Neural crest cell (in vitro differentiated cells): ENCODE data around the gene RBM25. TPM values are rescaled to one million over a fixed set of nuclear protein-coding genes. Genes with fewer than 3 reads are reported as not detected.
"Not testable (repeated sequence)": the region's sequence is repeated elsewhere in the genome, so short reads cannot be mapped to it uniquely, and the experiment has no call there.

Experiments used
- DNase-seq: peaks from one replicate; pipeline ENCODE4 v3.0.0; 2021; ENCODE audit warnings: low read depth, mixed read lengths, low spot score
- H3K27ac Mint-ChIP-seq: one replicate; pipeline ENCODE4 v1.8.0; 2021; ENCODE audit warnings: mild to moderate bottlenecking, mixed read lengths; ENCODE audit not compliant: unreplicated experiment
- H3K27me3 Mint-ChIP-seq: 2 replicates; pipeline ENCODE4 v1.8.0; 2021; ENCODE audit warnings: low read depth, mild to moderate bottlenecking, mixed read lengths
- H3K36me3 Mint-ChIP-seq: 2 replicates; pipeline ENCODE4 v1.8.0; 2021; ENCODE audit warnings: low read depth, mild to moderate bottlenecking, mixed read lengths
- H3K4me1 Mint-ChIP-seq: 2 replicates; pipeline ENCODE4 v1.8.0; 2021; ENCODE audit warnings: mixed read lengths
- H3K4me3 Mint-ChIP-seq: one replicate; pipeline ENCODE4 v1.8.0; 2021; ENCODE audit warnings: mild to moderate bottlenecking, mixed read lengths
- H3K9me3 Mint-ChIP-seq: 2 replicates; pipeline ENCODE4 v1.8.0; 2021; ENCODE audit warnings: mixed read lengths
- total RNA-seq: library from RNA; stranded (reverse); gene quantifications from 2 replicates; pipeline ENCODE4 v1.2.1, GENCODE V29; 2021
- TF ChIP-seq, protein P1 (sequence below): fragments of 200-600 bp; sonication (generic); conservative IDR thresholded peaks from 2 replicates; pipeline ENCODE4 v1.5.0; 2021; ENCODE audit warnings: antibody characterized with exemption, mild to moderate bottlenecking

Gene RBM25
- total RNA-seq, 1 donor from 2014 or later: 117 TPM

DNA sequence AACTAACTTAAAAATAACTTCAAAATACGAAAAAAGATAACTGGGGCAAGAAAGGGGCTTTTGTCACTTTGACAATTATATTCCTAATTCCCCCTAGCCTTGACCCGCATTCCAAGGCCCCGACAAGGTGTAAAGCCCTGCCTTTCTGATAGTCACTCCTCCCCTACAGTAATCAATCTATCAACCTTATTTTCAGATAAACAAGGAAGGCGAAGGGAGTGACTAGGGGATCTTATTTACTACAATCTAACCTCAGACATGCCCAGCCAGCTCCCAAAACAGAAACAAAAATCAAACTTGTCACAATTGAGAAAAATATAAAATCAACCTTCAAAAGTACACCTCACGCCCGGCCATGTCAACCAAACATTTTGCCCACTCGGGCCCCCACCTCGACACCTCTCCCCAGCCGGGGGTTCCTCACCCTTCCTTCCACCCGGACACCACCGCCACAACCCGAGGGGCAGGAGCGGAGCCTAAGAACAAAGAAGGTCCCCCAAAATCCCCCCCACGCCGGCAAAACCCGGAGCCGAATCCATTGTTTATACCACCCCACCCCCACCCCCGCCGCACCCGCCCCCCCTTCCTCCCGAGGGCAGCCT is 32.0 kb upstream of the RBM25 start:
- Mint-ChIP-seq H3K4me3 (peak overlapping the region; percentile 92), H3K27ac (peak overlapping the region; percentile 53), H3K27me3 (no peaks in the 10 kb centered on the region), H3K36me3 (peaks cover 8% of the 10 kb centered on the region), H3K4me1 (peaks cover 37% of the 10 kb centered on the region), H3K9me3 (no peaks in the 10 kb centered on the region)
- TF ChIP-seq, protein P1, sequence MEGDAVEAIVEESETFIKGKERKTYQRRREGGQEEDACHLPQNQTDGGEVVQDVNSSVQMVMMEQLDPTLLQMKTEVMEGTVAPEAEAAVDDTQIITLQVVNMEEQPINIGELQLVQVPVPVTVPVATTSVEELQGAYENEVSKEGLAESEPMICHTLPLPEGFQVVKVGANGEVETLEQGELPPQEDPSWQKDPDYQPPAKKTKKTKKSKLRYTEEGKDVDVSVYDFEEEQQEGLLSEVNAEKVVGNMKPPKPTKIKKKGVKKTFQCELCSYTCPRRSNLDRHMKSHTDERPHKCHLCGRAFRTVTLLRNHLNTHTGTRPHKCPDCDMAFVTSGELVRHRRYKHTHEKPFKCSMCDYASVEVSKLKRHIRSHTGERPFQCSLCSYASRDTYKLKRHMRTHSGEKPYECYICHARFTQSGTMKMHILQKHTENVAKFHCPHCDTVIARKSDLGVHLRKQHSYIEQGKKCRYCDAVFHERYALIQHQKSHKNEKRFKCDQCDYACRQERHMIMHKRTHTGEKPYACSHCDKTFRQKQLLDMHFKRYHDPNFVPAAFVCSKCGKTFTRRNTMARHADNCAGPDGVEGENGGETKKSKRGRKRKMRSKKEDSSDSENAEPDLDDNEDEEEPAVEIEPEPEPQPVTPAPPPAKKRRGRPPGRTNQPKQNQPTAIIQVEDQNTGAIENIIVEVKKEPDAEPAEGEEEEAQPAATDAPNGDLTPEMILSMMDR: no peak
- no peak for DNase-seq

GRCh38 chr14:73026845-73027542 is 31.3 kb upstream of the RBM25 start, which contains the start of gene ZFYVE1:
Gene ZFYVE1 (minus strand): TSS chr14:73027106. CDS start chr14:73024508, 2,598 bp downstream.
- Mint-ChIP-seq H3K27me3 (no peaks in the 10 kb centered on the region), H3K27ac (peak within 1 kb of the TSS; percentile 53), H3K4me1 (peaks cover 33% of the 10 kb centered on the region), H3K36me3 (peaks cover 6% of the 10 kb centered on the region), H3K9me3 (no peaks in the 10 kb centered on the region), H3K4me3 (peak within 1 kb of the TSS; percentile 92)
- TF ChIP-seq, protein P1: no peak
- DNase-seq: peak; percentile 89

DNA sequence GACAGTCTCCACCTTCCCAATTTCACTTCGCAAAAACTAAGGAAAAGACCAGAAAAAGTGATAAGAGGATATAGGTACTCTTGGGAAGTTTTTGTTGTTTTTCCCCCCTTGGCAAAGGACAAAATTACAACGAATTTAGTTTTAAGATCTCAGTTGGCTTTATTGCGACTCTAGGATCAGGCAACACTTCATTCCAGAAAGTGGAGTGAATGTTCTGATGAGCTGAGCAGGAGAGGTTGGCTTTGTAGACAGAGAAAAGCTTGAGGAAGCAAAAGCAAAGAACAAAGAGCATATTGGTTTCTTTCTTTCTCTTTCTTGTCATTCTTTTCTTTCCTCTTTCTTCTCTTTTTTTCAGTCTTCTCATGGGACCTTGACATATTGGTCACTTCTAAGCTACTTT is 30.8 kb upstream of the RBM25 start:
- Mint-ChIP-seq H3K4me1 (peaks cover 31% of the 10 kb centered on the region), H3K36me3 (peaks cover 5% of the 10 kb centered on the region), H3K4me3 (peak overlapping the region; percentile 92), H3K27me3 (no peaks in the 10 kb centered on the region), H3K27ac (no peak overlapping the region), H3K9me3 (no peaks in the 10 kb centered on the region)
- TF ChIP-seq, protein P1: no peak
- DNase-seq: no peak

- Mint-ChIP-seq H3K9me3 (no peaks in the 10 kb centered on the region), H3K4me3 (peak overlapping the region; percentile 92), H3K36me3 (peaks cover 2% of the 10 kb centered on the region), H3K27me3 (no peaks in the 10 kb centered on the region), H3K27ac (no peak overlapping the region), H3K4me1 (peaks cover 27% of the 10 kb centered on the region)
- no peak for DNase-seq
- TF ChIP-seq, protein P1: no peak
These were observed 30.4 kb upstream of the RBM25 start for GRCh38 chr14:73027984-73028383.

DNA sequence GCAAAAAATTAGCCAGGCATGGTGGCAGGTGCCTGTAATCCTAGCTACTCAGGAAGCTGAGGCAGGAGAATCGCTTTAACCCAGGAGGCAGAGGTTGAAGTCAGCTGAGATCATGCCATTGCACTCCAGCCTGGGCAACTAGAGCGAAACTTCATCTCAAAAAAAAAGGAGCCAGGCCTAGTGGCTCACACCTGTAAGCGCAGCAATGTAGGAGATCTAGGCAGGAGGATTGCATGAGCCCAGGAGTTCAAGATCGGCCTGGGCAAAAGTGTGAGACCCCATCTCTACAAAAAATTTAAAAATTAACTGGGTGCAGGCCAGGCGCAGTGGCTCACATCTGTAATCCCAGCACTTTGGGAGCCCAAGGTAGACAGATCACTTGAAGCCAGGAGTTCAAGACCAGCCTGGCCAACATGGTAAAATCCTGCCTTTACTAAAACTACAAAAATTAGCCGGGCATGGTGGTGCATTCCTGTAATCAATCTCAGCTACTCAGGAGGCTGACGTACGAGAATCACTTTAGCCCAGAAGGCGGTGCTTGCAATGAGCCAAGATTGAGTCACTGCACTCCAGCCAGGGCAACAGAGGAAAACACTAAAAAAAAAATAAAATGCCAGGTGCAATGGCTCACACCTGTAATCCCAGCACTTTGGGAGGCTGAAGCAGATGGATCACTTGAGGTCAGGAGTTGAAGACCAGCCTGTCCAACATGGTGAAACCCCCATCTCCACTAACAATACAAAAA is 21.5 kb upstream of the RBM25 start:
- DNase-seq, H3K27ac Mint-ChIP-seq, H3K4me1 Mint-ChIP-seq, H3K4me3 Mint-ChIP-seq, H3K9me3 Mint-ChIP-seq, H3K36me3 Mint-ChIP-seq, H3K27me3 Mint-ChIP-seq: not testable (repeated sequence)
